ENCODE results near the gene B3GALT5.

DNA sequence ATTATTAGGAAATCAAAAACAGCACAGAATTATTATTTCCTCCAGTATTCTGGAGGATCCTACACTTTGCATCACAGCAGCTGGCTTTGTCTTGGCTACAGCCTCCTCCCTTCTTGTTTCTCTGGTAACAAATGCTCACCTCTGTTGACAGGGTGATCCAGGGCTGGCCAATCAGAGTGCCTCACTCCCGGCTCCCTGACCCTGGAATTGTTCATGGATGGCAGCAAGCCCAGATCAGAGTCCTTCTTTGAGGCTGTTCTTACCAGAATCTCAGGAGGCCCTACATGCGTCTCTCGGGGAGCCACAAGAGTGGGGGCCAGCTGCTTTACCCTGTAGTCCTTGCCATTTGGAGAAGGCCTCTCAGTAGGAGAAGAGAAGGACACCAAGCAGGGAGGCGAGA lies 83.9 kb downstream of the B3GALT5 start:
- TF ChIP-seq, protein P1, sequence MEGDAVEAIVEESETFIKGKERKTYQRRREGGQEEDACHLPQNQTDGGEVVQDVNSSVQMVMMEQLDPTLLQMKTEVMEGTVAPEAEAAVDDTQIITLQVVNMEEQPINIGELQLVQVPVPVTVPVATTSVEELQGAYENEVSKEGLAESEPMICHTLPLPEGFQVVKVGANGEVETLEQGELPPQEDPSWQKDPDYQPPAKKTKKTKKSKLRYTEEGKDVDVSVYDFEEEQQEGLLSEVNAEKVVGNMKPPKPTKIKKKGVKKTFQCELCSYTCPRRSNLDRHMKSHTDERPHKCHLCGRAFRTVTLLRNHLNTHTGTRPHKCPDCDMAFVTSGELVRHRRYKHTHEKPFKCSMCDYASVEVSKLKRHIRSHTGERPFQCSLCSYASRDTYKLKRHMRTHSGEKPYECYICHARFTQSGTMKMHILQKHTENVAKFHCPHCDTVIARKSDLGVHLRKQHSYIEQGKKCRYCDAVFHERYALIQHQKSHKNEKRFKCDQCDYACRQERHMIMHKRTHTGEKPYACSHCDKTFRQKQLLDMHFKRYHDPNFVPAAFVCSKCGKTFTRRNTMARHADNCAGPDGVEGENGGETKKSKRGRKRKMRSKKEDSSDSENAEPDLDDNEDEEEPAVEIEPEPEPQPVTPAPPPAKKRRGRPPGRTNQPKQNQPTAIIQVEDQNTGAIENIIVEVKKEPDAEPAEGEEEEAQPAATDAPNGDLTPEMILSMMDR (IDR thresholded peaks at IDR 0.05) = no peak
- TF ChIP-seq POLR2A (IDR thresholded peaks at IDR 0.05) = no peak
